GM23248 (cell line): ENCODE results near the gene WDFY1.

ENCODE experiments used
- EZH2 ChIP-seq: fragments of 200-600 bp; sonication (generic); IDR thresholded peaks from 2 replicates; pipeline ENCODE4 v1.6.1; 2018; ENCODE audit warnings: antibody characterized with exemption, mild to moderate bottlenecking; ENCODE audit not compliant: insufficient read depth, poor library complexity, severe bottlenecking
- EZH2phosphoT487 ChIP-seq: fragments of 200-600 bp; sonication (generic); IDR thresholded peaks from 2 replicates; pipeline ENCODE4 v1.6.1; 2018; ENCODE audit warnings: antibody characterized with exemption, moderate library complexity, mild to moderate bottlenecking, low read depth; ENCODE audit not compliant: insufficient read depth

DNA sequence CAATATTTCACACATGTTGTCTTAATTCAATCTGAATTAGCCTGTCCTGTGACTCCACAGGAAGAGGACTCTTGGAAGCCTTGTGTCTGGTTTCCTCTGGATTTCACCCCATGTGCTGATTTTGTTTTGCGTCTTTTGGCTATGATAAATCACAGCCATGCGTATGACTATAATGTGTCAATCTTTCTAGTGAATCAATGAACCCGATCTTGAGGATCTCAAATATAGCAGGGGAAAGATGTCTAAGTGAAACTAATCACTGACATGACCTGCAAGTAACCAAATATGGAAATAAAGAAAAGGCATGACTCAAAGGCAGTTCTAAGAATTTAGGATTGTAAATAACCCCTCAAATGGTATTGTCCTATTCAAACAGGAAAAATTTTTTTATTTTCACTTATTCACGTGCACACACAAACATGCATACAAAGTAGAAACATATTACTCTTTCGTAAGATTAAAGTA is 8.2 kb downstream of the WDFY1 start:
- no peak for TF ChIP-seq EZH2
- no peak for TF ChIP-seq EZH2phosphoT487
